ENCODE data around the gene SRPX.

The SRPX gene

GRCh38 chrX:38163193-38163592 is 57.5 kb downstream of the SRPX start:
- Histone ChIP-seq H3K4me3 (ENCODE audit: low read length) (no peak overlapping the region), H3K9ac (ENCODE audit: low read length) (no peak overlapping the region), H3K27ac (ENCODE audit: low read length) (no peak overlapping the region), H3K27me3 (ENCODE audit: control insufficient read depth, insufficient read depth, low read length) (no peaks in the 10 kb centered on the region), H3K36me3 (ENCODE audit: control insufficient read depth, low read depth, low read length) (no peaks in the 10 kb centered on the region), H3K9me3 (ENCODE audit: control insufficient read depth, low read depth, low read length) (peaks cover 3% of the 10 kb centered on the region), H3K4me1 (ENCODE audit: control insufficient read depth, low read depth, low read length) (no peaks in the 10 kb centered on the region)

GRCh38 chrX:38156838-38157237 is 63.8 kb downstream of the SRPX start:
- Histone ChIP-seq H3K4me1 (ENCODE audit: control insufficient read depth, low read depth, low read length) (no peaks in the 10 kb centered on the region), H3K27ac (ENCODE audit: low read length) (no peak overlapping the region), H3K4me3 (ENCODE audit: low read length) (no peak overlapping the region), H3K36me3 (ENCODE audit: control insufficient read depth, low read depth, low read length) (no peaks in the 10 kb centered on the region), H3K27me3 (ENCODE audit: control insufficient read depth, insufficient read depth, low read length) (no peaks in the 10 kb centered on the region), H3K9ac (ENCODE audit: low read length) (no peak overlapping the region), H3K9me3 (ENCODE audit: control insufficient read depth, low read depth, low read length) (peaks cover 4% of the 10 kb centered on the region)

- Histone ChIP-seq H3K4me1 (ENCODE audit: control insufficient read depth, low read depth, low read length) (no peaks in the 10 kb centered on the region), H3K9ac (ENCODE audit: low read length) (no peak overlapping the region), H3K9me3 (ENCODE audit: control insufficient read depth, low read depth, low read length) (peaks cover 8% of the 10 kb centered on the region), H3K36me3 (ENCODE audit: control insufficient read depth, low read depth, low read length) (no peaks in the 10 kb centered on the region), H3K27me3 (ENCODE audit: control insufficient read depth, insufficient read depth, low read length) (no peaks in the 10 kb centered on the region), H3K4me3 (ENCODE audit: low read length) (no peak overlapping the region), H3K27ac (ENCODE audit: low read length) (no peak overlapping the region)
These were observed 65.9 kb downstream of the SRPX start for GRCh38 chrX:38154818-38155217.

GRCh38 chrX:38154340-38154739 is 66.3 kb downstream of the SRPX start:
- H3K27ac ChIP-seq (ENCODE audit: low read length) = no peak overlapping the region
- peaks cover 12% of the 10 kb centered on the region for H3K9me3 ChIP-seq (ENCODE audit: control insufficient read depth, low read depth, low read length)
- H3K4me3 ChIP-seq (ENCODE audit: low read length) = no peak overlapping the region
- no peak overlapping the region for H3K9ac ChIP-seq (ENCODE audit: low read length)
- H3K36me3 ChIP-seq (ENCODE audit: control insufficient read depth, low read depth, low read length) = no peaks in the 10 kb centered on the region
- H3K4me1 ChIP-seq (ENCODE audit: control insufficient read depth, low read depth, low read length) = no peaks in the 10 kb centered on the region
- no peaks in the 10 kb centered on the region for H3K27me3 ChIP-seq (ENCODE audit: control insufficient read depth, insufficient read depth, low read length)

GRCh38 chrX:38151441-38151840 is 69.2 kb downstream of the SRPX start:
- no peak overlapping the region for H3K4me3 ChIP-seq (ENCODE audit: low read length)

GRCh38 chrX:38150993-38151392 is 69.7 kb downstream of the SRPX start:
- Histone ChIP-seq H3K9ac (ENCODE audit: low read length) (no peak overlapping the region), H3K27me3 (ENCODE audit: control insufficient read depth, insufficient read depth, low read length) (no peaks in the 10 kb centered on the region), H3K4me1 (ENCODE audit: control insufficient read depth, low read depth, low read length) (no peaks in the 10 kb centered on the region), H3K36me3 (ENCODE audit: control insufficient read depth, low read depth, low read length) (no peaks in the 10 kb centered on the region), H3K27ac (ENCODE audit: low read length) (no peak overlapping the region), H3K9me3 (ENCODE audit: control insufficient read depth, low read depth, low read length) (peaks cover 8% of the 10 kb centered on the region), H3K4me3 (ENCODE audit: low read length) (no peak overlapping the region)

More at GRCh38 chrX:38151441-38151840, 69.2 kb downstream of the SRPX start:
- H3K36me3 ChIP-seq (ENCODE audit: control insufficient read depth, low read depth, low read length) = no peaks in the 10 kb centered on the region
- no peaks in the 10 kb centered on the region for H3K27me3 ChIP-seq (ENCODE audit: control insufficient read depth, insufficient read depth, low read length)
- H3K9ac ChIP-seq (ENCODE audit: low read length) = no peak overlapping the region
- H3K9me3 ChIP-seq (ENCODE audit: control insufficient read depth, low read depth, low read length) = peaks cover 8% of the 10 kb centered on the region
- H3K4me1 ChIP-seq (ENCODE audit: control insufficient read depth, low read depth, low read length) = no peaks in the 10 kb centered on the region
- no peak overlapping the region for H3K27ac ChIP-seq (ENCODE audit: low read length)

GRCh38 chrX:38149016-38149415 is 71.7 kb downstream of the SRPX start:
- Histone ChIP-seq H3K36me3 (ENCODE audit: control insufficient read depth, low read depth, low read length) (no peaks in the 10 kb centered on the region), H3K4me1 (ENCODE audit: control insufficient read depth, low read depth, low read length) (no peaks in the 10 kb centered on the region), H3K27me3 (ENCODE audit: control insufficient read depth, insufficient read depth, low read length) (no peaks in the 10 kb centered on the region), H3K9ac (ENCODE audit: low read length) (no peak overlapping the region), H3K4me3 (ENCODE audit: low read length) (no peak overlapping the region), H3K9me3 (ENCODE audit: control insufficient read depth, low read depth, low read length) (peaks cover 8% of the 10 kb centered on the region), H3K27ac (ENCODE audit: low read length) (no peak overlapping the region)

GRCh38 chrX:38142610-38143009 is 78.1 kb downstream of the SRPX start:
- H3K9me3 ChIP-seq (ENCODE audit: control insufficient read depth, low read depth, low read length) = peaks cover 14% of the 10 kb centered on the region
- H3K27me3 ChIP-seq (ENCODE audit: control insufficient read depth, insufficient read depth, low read length) = no peaks in the 10 kb centered on the region
- no peak overlapping the region for H3K4me3 ChIP-seq (ENCODE audit: low read length)
- no peaks in the 10 kb centered on the region for H3K36me3 ChIP-seq (ENCODE audit: control insufficient read depth, low read depth, low read length)
- no peak overlapping the region for H3K27ac ChIP-seq (ENCODE audit: low read length)
- no peaks in the 10 kb centered on the region for H3K4me1 ChIP-seq (ENCODE audit: control insufficient read depth, low read depth, low read length)
- no peak overlapping the region for H3K9ac ChIP-seq (ENCODE audit: low read length)

GRCh38 chrX:38138900-38139299 is 81.8 kb downstream of the SRPX start:
- Histone ChIP-seq H3K36me3 (ENCODE audit: control insufficient read depth, low read depth, low read length) (no peaks in the 10 kb centered on the region), H3K9me3 (ENCODE audit: control insufficient read depth, low read depth, low read length) (peaks cover 14% of the 10 kb centered on the region)

GRCh38 chrX:38138157-38138891 is 82.3 kb downstream of the SRPX start:
- Histone ChIP-seq H3K27me3 (ENCODE audit: control insufficient read depth, insufficient read depth, low read length) (no peaks in the 10 kb centered on the region), H3K9ac (ENCODE audit: low read length) (no peak overlapping the region), H3K4me1 (ENCODE audit: control insufficient read depth, low read depth, low read length) (no peaks in the 10 kb centered on the region), H3K36me3 (ENCODE audit: control insufficient read depth, low read depth, low read length) (no peaks in the 10 kb centered on the region), H3K4me3 (ENCODE audit: low read length) (no peak overlapping the region), H3K9me3 (ENCODE audit: control insufficient read depth, low read depth, low read length) (peaks cover 11% of the 10 kb centered on the region), H3K27ac (ENCODE audit: low read length) (no peak overlapping the region)

More at GRCh38 chrX:38138900-38139299, 81.8 kb downstream of the SRPX start:
- Histone ChIP-seq H3K4me1 (ENCODE audit: control insufficient read depth, low read depth, low read length) (no peaks in the 10 kb centered on the region), H3K27ac (ENCODE audit: low read length) (no peak overlapping the region), H3K27me3 (ENCODE audit: control insufficient read depth, insufficient read depth, low read length) (no peaks in the 10 kb centered on the region), H3K9ac (ENCODE audit: low read length) (no peak overlapping the region), H3K4me3 (ENCODE audit: low read length) (no peak overlapping the region)

GRCh38 chrX:38129366-38129765 is 91.3 kb downstream of the SRPX start:
- H3K36me3 ChIP-seq (ENCODE audit: control insufficient read depth, low read depth, low read length) = no peaks in the 10 kb centered on the region
- no peak overlapping the region for H3K9ac ChIP-seq (ENCODE audit: low read length)
- peaks cover 6% of the 10 kb centered on the region for H3K9me3 ChIP-seq (ENCODE audit: control insufficient read depth, low read depth, low read length)
- H3K27ac ChIP-seq (ENCODE audit: low read length) = no peak overlapping the region
- no peaks in the 10 kb centered on the region for H3K4me1 ChIP-seq (ENCODE audit: control insufficient read depth, low read depth, low read length)
- H3K4me3 ChIP-seq (ENCODE audit: low read length) = no peak overlapping the region
- no peaks in the 10 kb centered on the region for H3K27me3 ChIP-seq (ENCODE audit: control insufficient read depth, insufficient read depth, low read length)

GRCh38 chrX:38127961-38128360 is 92.7 kb downstream of the SRPX start:
- Histone ChIP-seq H3K4me3 (ENCODE audit: low read length) (no peak overlapping the region), H3K27ac (ENCODE audit: low read length) (no peak overlapping the region), H3K9me3 (ENCODE audit: control insufficient read depth, low read depth, low read length) (peaks cover 11% of the 10 kb centered on the region), H3K9ac (ENCODE audit: low read length) (no peak overlapping the region), H3K27me3 (ENCODE audit: control insufficient read depth, insufficient read depth, low read length) (no peaks in the 10 kb centered on the region), H3K4me1 (ENCODE audit: control insufficient read depth, low read depth, low read length) (no peaks in the 10 kb centered on the region), H3K36me3 (ENCODE audit: control insufficient read depth, low read depth, low read length) (no peaks in the 10 kb centered on the region)

All from iPS-18a (cell line).